ENCODE results near the gene HSPA14. TPM values are rescaled to one million over a fixed set of nuclear protein-coding genes. Genes with fewer than 3 reads are reported as not detected.

Gene HSPA14
- total RNA-seq, 1 experiment from 2014 or later = 15.9 TPM

- in situ Hi-C loops (cut with HindIII; ENCODE audit: low pct_unique_long_range_greater_than_20kb, low sequenced_read_pairs) = no loop called here
- Histone ChIP-seq H3K27ac (ENCODE audit: low read length) (no peak overlapping the region), H3K27me3 (ENCODE audit: control insufficient read depth, insufficient read depth, low read length) (no peaks in the 10 kb centered on the region), H3K9me3 (ENCODE audit: control insufficient read depth, insufficient read depth, low read depth, low read length) (no peaks in the 10 kb centered on the region), H3K4me1 (ENCODE audit: control insufficient read depth, insufficient read depth, low read length) (no peaks in the 10 kb centered on the region), H3K4me3 (ENCODE audit: low read depth in 2 of 2, low read length in 2 of 2) (no peak overlapping the region), H3K36me3 (ENCODE audit: control insufficient read depth, insufficient read depth, low read length) (peaks cover 2% of the 10 kb centered on the region; the same call in 1 of the 2 replicates)
- intact Hi-C loops (cut with micrococcal nuclease; ENCODE audit: unreplicated experiment) = no loop called here
- no TSS peak for BruUV-seq (replicated peaks)
- CTCF ChIA-PET = no interaction called here
- POLR2A ChIA-PET = no interaction called here
- ATAC-seq (no peak), DNase-seq (ENCODE audit: low read depth, low spot score) (no peak)
- TF ChIP-seq POLR2AphosphoS5 (IDR thresholded peaks at IDR 0.05; ENCODE audit: low read depth, low read length) (no peak), REST (IDR thresholded peaks at IDR 0.05; ENCODE audit: insufficient read depth in 1 of 2, low read depth in 2 of 2, low read length in 1 of 2) (no peak), SIN3A (IDR thresholded peaks at IDR 0.05; ENCODE audit: borderline replicate concordance, insufficient read depth, low read depth, low read length) (no peak), CTCF (IDR thresholded peaks at IDR 0.05) (no peak), TCF7L2 (IDR thresholded peaks at IDR 0.05; ENCODE audit: low read depth, low read length) (no peak)
Measured at GRCh38 chr10:14852236-14852635, 14.1 kb downstream of the HSPA14 start.

GRCh38 chr10:14855453-14855852 lies 17.3 kb downstream of the HSPA14 start:
- ChIA-PET CTCF (no interaction called here), POLR2A (no interaction called here)
- H3K27ac ChIP-seq (ENCODE audit: low read length) = no peak overlapping the region
- intact Hi-C loops (cut with micrococcal nuclease; ENCODE audit: unreplicated experiment) (no loop called here), in situ Hi-C loops (cut with HindIII; ENCODE audit: low pct_unique_long_range_greater_than_20kb, low sequenced_read_pairs) (no loop called here)
- TF ChIP-seq TCF7L2 (IDR thresholded peaks at IDR 0.05; ENCODE audit: low read depth, low read length) (no peak), REST (IDR thresholded peaks at IDR 0.05; ENCODE audit: insufficient read depth in 1 of 2, low read depth in 2 of 2, low read length in 1 of 2) (no peak), CTCF (IDR thresholded peaks at IDR 0.05) (no peak), SIN3A (IDR thresholded peaks at IDR 0.05; ENCODE audit: borderline replicate concordance, insufficient read depth, low read depth, low read length) (no peak), POLR2AphosphoS5 (IDR thresholded peaks at IDR 0.05; ENCODE audit: low read depth, low read length) (no peak)
- ATAC-seq (no peak), DNase-seq (ENCODE audit: low read depth, low spot score) (no peak)
- H3K4me3 ChIP-seq (ENCODE audit: low read depth in 2 of 2, low read length in 2 of 2) = no peak overlapping the region
- H3K9me3 ChIP-seq (ENCODE audit: control insufficient read depth, insufficient read depth, low read depth, low read length) = no peaks in the 10 kb centered on the region
- no peaks in the 10 kb centered on the region for H3K4me1 ChIP-seq (ENCODE audit: control insufficient read depth, insufficient read depth, low read length)
- peaks cover 2% of the 10 kb centered on the region; the same call in 1 of the 2 replicates for H3K36me3 ChIP-seq (ENCODE audit: control insufficient read depth, insufficient read depth, low read length)
- no TSS peak for BruUV-seq (replicated peaks)
- H3K27me3 ChIP-seq (ENCODE audit: control insufficient read depth, insufficient read depth, low read length) = no peaks in the 10 kb centered on the region
